T-helper 1 cell treated with Interleukin-12 subunit alpha and Interleukin-12 subunit beta and Interleukin-4 antibody, amounts not matched to agents 30 μg/mL and 1 μg/mL, for 36 hours (primary cell): ENCODE results near the gene SAMD9L.
A peak's percentile ranks its signal among the peaks of the same experiment; 100 is the strongest.
"Not testable (repeated sequence)": the region's sequence is repeated elsewhere in the genome, so short reads cannot be mapped to it uniquely, and the experiment has no call there.

Experiments used
- H3K27ac Mint-ChIP-seq: one replicate; pipeline ENCODE4 v1.8.0; 2021; ENCODE audit warnings: mild to moderate bottlenecking, mixed read lengths
- H3K27me3 Mint-ChIP-seq: one replicate; pipeline ENCODE4 v1.8.0; 2021; ENCODE audit warnings: low read depth, mixed read lengths
- H3K36me3 Mint-ChIP-seq: one replicate; pipeline ENCODE4 v1.8.0; 2021; ENCODE audit warnings: low read depth, mixed read lengths
- H3K4me1 Mint-ChIP-seq: one replicate; pipeline ENCODE4 v1.8.0; 2021; ENCODE audit warnings: low read depth, mixed read lengths
- H3K4me3 Mint-ChIP-seq: one replicate; pipeline ENCODE4 v1.8.0; 2021; ENCODE audit warnings: mild to moderate bottlenecking, moderate library complexity, mixed read lengths
- H3K9me3 Mint-ChIP-seq: one replicate; pipeline ENCODE4 v1.8.0; 2021; ENCODE audit warnings: mixed read lengths

The SAMD9L gene

GRCh38 chr7:93160410-93160809 is 12.2 kb upstream of the SAMD9L start:
- H3K36me3 Mint-ChIP-seq, result peaks cover 10% of the 10 kb centered on the region
- peaks cover 6% of the 10 kb centered on the region for H3K4me1 Mint-ChIP-seq
- H3K4me3 Mint-ChIP-seq, result no peak overlapping the region
- peaks cover 23% of the 10 kb centered on the region for H3K9me3 Mint-ChIP-seq
- H3K27me3 Mint-ChIP-seq, result no peaks in the 10 kb centered on the region
- no peak overlapping the region for H3K27ac Mint-ChIP-seq

- H3K4me3 Mint-ChIP-seq, result no peak overlapping the region
- no peaks in the 10 kb centered on the region for H3K27me3 Mint-ChIP-seq
- H3K9me3 Mint-ChIP-seq, result peaks cover 23% of the 10 kb centered on the region
- no peak overlapping the region for H3K27ac Mint-ChIP-seq
- peaks cover 5% of the 10 kb centered on the region for H3K4me1 Mint-ChIP-seq
- peaks cover 10% of the 10 kb centered on the region for H3K36me3 Mint-ChIP-seq
Measured at GRCh38 chr7:93159490-93159889, 11.3 kb upstream of the SAMD9L start.

GRCh38 chr7:93156884-93157283 is 8.7 kb upstream of the SAMD9L start:
- Mint-ChIP-seq H3K4me3 (no peak overlapping the region), H3K9me3 (peaks cover 13% of the 10 kb centered on the region), H3K27me3 (no peaks in the 10 kb centered on the region), H3K4me1 (peaks cover 5% of the 10 kb centered on the region), H3K27ac (no peak overlapping the region), H3K36me3 (peaks cover 2% of the 10 kb centered on the region)

DNA sequence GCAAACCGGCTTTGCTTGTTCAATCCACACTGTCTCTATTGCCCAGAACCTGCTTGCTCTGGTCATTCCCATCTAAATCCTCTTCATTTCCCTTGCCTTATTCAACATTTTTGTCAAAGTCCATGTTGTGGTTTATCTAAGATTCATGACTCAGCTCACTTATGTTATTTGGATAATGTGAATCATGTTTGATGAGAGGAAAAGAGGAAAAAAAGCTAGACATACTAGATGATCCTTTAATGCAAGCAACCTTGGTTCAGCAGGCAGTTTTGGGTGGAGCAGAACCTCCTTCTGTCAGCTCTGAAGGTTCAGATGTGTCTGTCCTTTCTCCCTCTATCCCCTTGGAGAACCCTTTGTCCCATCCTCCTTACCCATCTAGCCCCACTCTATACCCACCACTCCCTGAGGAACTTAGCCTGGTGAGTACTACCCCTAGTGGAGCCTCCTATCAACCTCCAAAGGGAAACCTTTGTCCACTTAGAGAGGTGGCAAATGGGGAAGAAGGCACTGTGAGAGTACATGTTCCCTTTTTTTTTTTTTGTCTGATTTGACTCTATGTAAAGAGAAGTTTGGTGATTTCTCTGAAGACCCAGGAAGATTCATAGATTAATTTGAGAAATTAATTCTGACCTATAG is 2.1 kb upstream of the SAMD9L start:
- Mint-ChIP-seq H3K9me3 (no peaks in the 10 kb centered on the region), H3K4me3 (no peak overlapping the region), H3K27ac (no peak overlapping the region), H3K36me3 (peaks cover 29% of the 10 kb centered on the region), H3K4me1 (peaks cover 31% of the 10 kb centered on the region), H3K27me3 (no peaks in the 10 kb centered on the region)

DNA sequence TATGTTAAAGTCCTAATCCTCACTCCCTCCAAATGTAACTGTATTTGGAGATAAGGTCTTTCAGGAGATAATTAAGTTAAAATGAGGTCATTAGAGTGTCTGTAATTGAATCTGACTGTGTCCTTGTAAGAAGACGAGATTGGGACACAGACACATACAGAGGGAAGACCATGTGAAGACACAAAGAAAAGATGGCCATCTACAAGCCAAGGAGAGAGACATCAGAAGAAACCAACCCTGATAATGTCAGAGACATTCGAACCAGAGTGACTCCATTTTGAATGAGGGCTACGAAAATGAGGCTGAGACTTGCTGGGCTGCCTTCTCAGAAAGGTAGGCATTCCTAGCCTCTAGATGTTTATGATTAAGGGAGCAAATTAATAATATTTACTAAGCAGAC is 542 bp upstream of the SAMD9L start:
- Mint-ChIP-seq H3K36me3 (peaks cover 35% of the 10 kb centered on the region), H3K27me3 (no peaks in the 10 kb centered on the region)

GRCh38 chr7:93147363-93147762 is 822 bp downstream of the SAMD9L start:
- H3K9me3 Mint-ChIP-seq, result peaks cover 4% of the 10 kb centered on the region
- H3K4me1 Mint-ChIP-seq, result peaks cover 42% of the 10 kb centered on the region
- peaks cover 35% of the 10 kb centered on the region for H3K36me3 Mint-ChIP-seq
- H3K27me3 Mint-ChIP-seq, result no peaks in the 10 kb centered on the region
- H3K4me3 Mint-ChIP-seq, result peak overlapping the region; percentile 96
- peak overlapping the region; percentile 83 for H3K27ac Mint-ChIP-seq

More for the DNA sequence above, 542 bp upstream of the SAMD9L start:
- Mint-ChIP-seq H3K4me3 (peak overlapping the region; percentile 81), H3K27ac (peak overlapping the region; percentile 96), H3K4me1 (peaks cover 35% of the 10 kb centered on the region), H3K9me3 (no peaks in the 10 kb centered on the region)

DNA sequence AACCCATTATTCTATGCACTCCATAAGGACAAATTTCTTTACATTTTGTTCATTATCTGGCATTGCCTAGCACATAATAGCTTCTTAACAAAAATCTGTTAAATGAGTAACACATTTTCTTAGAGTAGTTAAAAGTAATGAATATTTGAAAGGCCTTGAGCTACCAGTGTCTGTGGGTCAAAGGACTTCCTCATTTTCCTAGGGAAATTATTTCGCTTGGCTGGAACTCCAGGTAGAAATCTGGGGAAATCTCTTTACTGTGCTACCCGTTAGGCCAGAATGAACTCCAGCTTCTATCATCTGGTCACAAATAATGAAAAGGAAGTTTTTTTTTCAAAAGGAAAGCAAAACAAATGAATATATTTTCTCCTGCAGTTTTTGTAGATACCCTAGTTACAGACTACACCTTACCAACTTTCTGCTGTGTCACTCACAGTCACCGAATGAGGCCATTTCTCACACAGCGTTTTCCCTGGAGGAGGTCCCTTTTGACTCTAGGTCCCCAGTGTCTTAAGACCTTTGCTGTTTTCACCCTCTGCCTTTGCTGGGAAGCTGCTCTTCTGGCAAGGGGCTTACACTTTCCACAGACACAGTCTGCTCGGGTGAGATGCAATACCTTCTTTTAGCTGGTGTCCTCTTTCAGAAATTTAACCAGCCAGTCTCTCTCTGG is 1.6 kb downstream of the SAMD9L start:
- H3K27me3 Mint-ChIP-seq, result no peaks in the 10 kb centered on the region
- peak overlapping the region; percentile 96 for H3K4me3 Mint-ChIP-seq
- peaks cover 35% of the 10 kb centered on the region for H3K36me3 Mint-ChIP-seq
- H3K9me3 Mint-ChIP-seq, result peaks cover 4% of the 10 kb centered on the region
- H3K27ac Mint-ChIP-seq, result peak overlapping the region; percentile 83
- H3K4me1 Mint-ChIP-seq, result peaks cover 42% of the 10 kb centered on the region

- H3K4me3 Mint-ChIP-seq, result peak overlapping the region; percentile 96
- peak overlapping the region; percentile 77 for H3K27ac Mint-ChIP-seq
- peaks cover 42% of the 10 kb centered on the region for H3K4me1 Mint-ChIP-seq
- H3K36me3 Mint-ChIP-seq, result peaks cover 35% of the 10 kb centered on the region
- peaks cover 4% of the 10 kb centered on the region for H3K9me3 Mint-ChIP-seq
- no peaks in the 10 kb centered on the region for H3K27me3 Mint-ChIP-seq
Measured at GRCh38 chr7:93146036-93146435, 2.1 kb downstream of the SAMD9L start.

- no peak overlapping the region for H3K27ac Mint-ChIP-seq
- peaks cover 42% of the 10 kb centered on the region for H3K4me1 Mint-ChIP-seq
- H3K27me3 Mint-ChIP-seq, result no peaks in the 10 kb centered on the region
- H3K36me3 Mint-ChIP-seq, result peaks cover 35% of the 10 kb centered on the region
- peaks cover 4% of the 10 kb centered on the region for H3K9me3 Mint-ChIP-seq
- H3K4me3 Mint-ChIP-seq, result peak overlapping the region; percentile 96
Measured at GRCh38 chr7:93145354-93145753, 2.8 kb downstream of the SAMD9L start.

- peaks cover 33% of the 10 kb centered on the region for H3K36me3 Mint-ChIP-seq
- H3K4me1 Mint-ChIP-seq, result peaks cover 30% of the 10 kb centered on the region
- no peak overlapping the region for H3K4me3 Mint-ChIP-seq
- H3K27ac Mint-ChIP-seq, result no peak overlapping the region
- H3K27me3 Mint-ChIP-seq, result no peaks in the 10 kb centered on the region
- peaks cover 11% of the 10 kb centered on the region for H3K9me3 Mint-ChIP-seq
Measured at GRCh38 chr7:93142127-93142526, 6.1 kb downstream of the SAMD9L start.

- Mint-ChIP-seq H3K27me3 (no peaks in the 10 kb centered on the region), H3K4me1 (peaks cover 18% of the 10 kb centered on the region), H3K27ac (no peak overlapping the region), H3K36me3 (peaks cover 35% of the 10 kb centered on the region), H3K9me3 (peaks cover 16% of the 10 kb centered on the region), H3K4me3 (no peak overlapping the region)
Measured at GRCh38 chr7:93140582-93141191, 7.5 kb downstream of the SAMD9L start.

DNA sequence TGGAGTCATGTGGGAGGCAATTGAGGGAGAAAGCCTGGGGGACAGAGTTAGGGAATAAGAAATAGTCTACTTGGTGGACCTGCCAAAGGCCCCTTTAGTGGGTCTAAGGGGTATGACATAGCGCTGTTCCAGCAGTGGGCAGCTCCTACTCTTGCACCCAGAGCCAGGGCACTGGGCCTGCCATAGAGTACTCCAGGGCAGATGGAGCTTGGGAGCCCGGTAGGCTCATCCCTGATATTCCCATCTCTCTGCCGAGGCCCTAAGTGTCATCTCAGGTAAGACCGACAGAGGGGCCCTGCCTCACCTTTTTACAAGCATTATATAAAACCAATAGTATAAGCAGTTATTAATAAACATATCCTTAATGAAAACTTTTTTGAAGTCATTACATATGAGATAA is 9.6 kb downstream of the SAMD9L start:
- Mint-ChIP-seq H3K9me3 (peaks cover 37% of the 10 kb centered on the region), H3K27me3 (no peaks in the 10 kb centered on the region), H3K27ac (no peak overlapping the region), H3K4me3 (no peak overlapping the region), H3K4me1 (peaks cover 9% of the 10 kb centered on the region), H3K36me3 (peaks cover 46% of the 10 kb centered on the region)

DNA sequence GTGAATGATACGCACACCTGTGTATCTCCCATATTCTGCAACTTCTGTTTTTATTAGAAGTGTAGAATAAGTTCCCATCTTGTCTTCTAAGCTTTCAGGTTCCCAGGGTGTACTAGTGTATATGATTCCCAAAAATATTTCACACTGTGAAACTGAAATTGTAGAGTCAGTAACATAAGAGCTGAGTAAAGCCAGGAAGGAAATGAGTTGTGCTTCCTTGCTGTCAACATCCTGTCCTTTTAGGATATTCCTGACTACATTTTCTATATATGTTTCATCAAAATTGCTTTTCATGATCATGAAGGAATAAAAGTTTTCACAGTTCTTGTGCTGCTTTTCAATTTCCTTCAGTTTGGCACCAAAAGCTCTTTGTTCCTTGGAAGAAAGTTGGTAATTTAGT is 15.2 kb downstream of the SAMD9L start:
- Mint-ChIP-seq H3K36me3 (peaks cover 93% of the 10 kb centered on the region), H3K4me3 (no peak overlapping the region), H3K27ac (no peak overlapping the region), H3K9me3 (peaks cover 82% of the 10 kb centered on the region), H3K27me3 (no peaks in the 10 kb centered on the region), H3K4me1 (no peaks in the 10 kb centered on the region)

DNA sequence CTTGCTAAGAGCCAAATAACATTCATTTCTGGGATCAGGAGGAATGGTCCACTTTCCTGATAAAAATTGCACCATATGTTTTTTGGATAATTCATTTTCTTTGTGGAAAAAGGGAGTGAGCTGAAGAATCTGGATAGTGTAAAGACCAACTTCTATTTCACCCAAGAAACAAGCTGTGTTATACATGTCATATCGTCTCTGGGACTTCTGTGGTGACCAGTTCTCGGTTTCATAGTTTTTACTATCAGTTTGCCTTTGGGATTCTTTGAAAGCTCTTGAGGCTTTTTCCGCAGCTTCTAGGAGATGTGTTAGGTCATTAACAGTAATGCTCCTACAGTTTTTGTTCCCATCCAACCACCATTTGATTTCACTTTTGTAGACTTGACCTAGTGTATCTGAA is 16.0 kb downstream of the SAMD9L start:
- Mint-ChIP-seq H3K4me3 (no peak overlapping the region), H3K36me3 (peaks cover 88% of the 10 kb centered on the region)

GRCh38 chr7:93126954-93127353 is 21.2 kb downstream of the SAMD9L start:
- not testable (repeated sequence) for H3K4me1 Mint-ChIP-seq, H3K27me3 Mint-ChIP-seq, H3K27ac Mint-ChIP-seq, H3K4me3 Mint-ChIP-seq
- Mint-ChIP-seq H3K36me3 (peaks cover 87% of the 10 kb centered on the region), H3K9me3 (peaks cover 80% of the 10 kb centered on the region)

More for the DNA sequence above, 16.0 kb downstream of the SAMD9L start:
- peaks cover 81% of the 10 kb centered on the region for H3K9me3 Mint-ChIP-seq
- H3K27me3 Mint-ChIP-seq, result no peaks in the 10 kb centered on the region
- no peaks in the 10 kb centered on the region for H3K4me1 Mint-ChIP-seq
- H3K27ac Mint-ChIP-seq, result no peak overlapping the region
